Ramos (cell line): Measurements from ENCODE around the gene ATG13.

ENCODE experiments used
- in situ Hi-C: fragments of 300-500 bp; cut with MboI; formaldehyde crosslinking; loops from one replicate; pipeline ENCODE4 v1.14.3; 2022; ENCODE audit warnings: low sequenced_read_pairs; ENCODE audit not compliant: unreplicated experiment

The ATG13 gene

DNA sequence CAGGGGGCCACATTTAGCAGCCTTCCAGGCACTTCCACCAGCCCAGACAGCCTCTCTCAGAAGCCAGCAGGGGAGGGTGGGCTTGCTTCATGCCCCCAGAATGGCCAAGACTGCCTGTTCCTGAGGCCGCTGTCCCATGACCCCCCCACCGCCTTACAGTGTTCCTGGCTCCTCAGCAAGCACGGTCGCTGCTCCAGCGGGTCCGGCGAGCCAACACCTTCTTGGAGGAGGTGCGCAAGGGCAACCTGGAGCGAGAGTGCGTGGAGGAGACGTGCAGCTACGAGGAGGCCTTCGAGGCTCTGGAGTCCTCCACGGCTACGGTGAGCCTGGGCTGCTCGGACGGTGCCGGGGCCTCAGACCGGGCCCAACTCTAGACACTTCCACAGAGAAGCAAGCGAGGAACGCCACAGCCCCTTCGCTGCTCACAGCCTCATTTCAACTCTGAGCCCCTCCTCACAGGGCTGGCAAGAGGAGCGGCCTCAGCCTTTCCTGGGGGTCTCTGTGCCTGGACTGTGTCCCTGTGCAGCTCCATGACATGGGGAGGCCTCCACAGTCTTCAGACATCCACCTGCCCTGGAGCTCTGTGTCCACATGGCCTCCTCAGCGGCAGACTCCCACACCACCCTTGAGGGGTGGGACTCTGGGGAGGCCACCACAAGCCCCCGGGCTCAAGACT, 102.3 kb downstream of the ATG13 start:
- in situ Hi-C loops = no loop called here

DNA sequence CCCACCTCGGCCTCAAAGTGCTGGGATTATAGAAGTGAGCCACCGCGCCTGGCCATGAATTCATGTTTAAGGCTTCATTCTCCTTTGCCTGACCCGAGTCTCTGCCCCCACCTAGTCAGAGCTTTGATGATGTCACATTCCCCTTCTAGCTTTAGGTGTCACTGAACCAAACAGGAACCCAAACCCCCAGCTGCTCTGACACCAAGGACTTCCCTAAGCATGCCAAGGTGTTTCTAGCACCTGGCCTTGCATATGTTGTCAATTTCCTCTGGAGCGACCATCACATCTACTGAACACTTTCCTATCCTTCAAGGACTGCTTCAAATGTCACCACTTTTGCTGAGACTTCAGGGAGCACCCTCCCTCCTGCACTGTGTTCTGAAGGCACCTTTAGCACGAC, 103.9 kb downstream of the ATG13 start:
- in situ Hi-C loops = no loop called here

DNA sequence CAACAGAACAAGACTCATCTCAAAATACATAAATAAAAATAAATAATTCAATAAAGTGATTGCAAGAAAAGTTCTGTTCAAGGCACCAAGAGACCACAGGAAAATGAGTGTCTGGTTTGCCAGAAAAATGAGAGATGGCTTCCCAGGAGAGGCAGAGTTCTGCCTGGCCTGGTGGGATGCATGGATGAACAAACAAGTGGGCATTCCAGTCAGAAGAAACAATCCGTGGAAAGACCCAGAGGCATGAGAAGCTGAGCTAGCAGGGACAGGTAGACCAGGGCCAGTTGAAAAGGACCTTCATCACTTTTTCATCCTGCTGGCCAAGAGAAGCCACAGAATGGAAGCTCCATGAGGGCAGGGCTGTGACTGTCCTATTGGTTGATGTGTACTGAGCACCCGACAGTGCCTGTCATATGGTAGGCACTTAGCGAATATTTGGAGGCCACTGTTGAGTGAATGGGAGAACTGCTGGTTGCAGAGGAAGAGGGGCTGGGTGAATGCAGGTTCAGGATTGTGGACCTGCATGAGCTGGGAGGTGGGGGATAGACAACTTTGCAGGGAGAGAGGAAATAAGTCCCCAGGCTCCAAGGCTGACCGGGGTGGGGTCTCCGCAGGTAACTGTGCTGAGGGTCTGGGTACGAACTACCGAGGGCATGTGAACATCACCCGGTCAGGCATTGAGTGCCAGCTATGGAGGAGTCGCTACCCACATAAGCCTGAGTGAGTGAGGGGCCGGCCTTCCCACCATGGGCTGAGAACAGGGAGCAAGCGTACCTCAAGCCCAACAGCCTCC, 105.4 kb downstream of the ATG13 start:
- in situ Hi-C loops = no loop called here

DNA sequence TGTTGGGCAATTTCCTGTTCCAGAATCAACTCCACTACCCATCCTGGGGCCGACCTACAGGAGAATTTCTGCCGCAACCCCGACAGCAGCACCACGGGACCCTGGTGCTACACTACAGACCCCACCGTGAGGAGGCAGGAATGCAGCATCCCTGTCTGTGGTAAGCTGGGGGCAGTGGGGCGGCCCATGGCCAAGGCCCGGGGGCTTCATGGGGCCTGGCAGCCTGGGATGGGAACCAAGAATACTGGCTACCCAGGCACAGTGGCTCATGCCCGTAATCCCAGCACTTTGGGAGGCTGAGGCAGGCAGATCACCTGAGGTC, 106.0 kb downstream of the ATG13 start:
- in situ Hi-C loops = no loop called here

DNA sequence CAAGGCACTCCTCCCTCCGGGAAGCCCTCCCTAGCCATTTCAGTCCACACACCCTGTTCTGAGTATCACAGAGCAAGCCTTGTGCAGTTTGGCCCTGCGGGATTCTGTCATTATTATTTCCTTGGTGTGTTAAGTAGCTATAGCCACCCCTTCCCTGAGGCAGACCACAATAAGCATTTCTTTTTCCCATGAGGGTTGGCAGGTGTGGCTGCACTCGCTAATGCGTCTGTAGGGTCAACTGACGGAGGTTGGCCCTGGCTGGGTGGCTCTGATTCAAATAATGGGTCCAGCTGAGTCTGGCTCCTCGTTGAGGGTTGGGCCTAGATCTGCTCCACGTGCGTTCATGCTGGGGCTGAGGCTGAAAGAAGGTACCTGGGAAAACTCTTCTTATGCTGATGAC, 106.7 kb downstream of the ATG13 start:
- in situ Hi-C loops = no loop called here
